Middle frontal gyrus (tissue), 1 donor: Measurements from ENCODE around the gene ANKRD66.

Source experiments
- DNase-seq: peaks from one replicate; pipeline ENCODE4 v3.0.0-alpha.2; 2015; ENCODE audit warnings: low spot score; ENCODE audit errors: extremely low spot score

Gene ANKRD66

DNA sequence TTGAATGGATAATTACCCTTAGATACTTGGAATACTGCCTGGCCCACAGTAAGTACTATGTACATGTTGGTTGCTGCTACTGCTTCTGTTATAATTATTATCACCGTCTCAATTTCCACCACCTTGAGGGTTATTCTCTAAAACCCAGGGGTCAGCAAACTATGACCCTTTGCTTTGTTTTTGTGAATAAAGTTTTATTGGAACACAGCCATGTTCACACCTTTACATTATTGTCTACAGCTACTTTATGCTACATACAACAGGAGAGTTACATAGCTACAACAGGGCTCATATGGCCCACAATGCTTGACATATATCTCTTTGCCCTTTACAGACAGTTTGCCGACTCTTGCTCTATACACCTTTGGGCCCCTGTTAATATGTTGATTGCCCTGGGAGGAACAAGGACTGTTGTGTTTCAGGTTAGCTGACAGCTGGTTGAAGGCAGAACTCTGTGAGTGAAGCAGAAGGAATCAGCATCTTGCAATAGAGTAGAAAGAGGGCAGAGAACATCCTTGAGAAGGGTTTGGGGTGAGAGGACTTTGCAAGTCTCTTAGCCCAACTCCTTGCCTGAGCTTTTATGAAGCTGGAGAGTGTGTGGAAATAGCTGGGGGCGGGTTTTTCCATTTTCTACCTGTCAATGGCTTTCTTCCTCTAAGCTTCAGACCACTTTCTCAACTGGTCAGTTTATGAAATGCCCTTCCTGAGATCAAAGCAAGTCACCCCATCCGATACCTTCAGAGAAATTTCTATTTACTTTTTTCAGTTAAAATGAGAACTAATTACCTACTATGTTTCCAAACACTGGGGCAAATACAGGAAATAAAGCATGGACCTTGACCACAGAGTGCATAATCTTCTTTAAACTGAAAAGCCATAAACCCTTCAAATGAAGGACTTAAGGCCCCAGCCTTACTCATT is 43.0 kb downstream of the ANKRD66 start:
- no peak for DNase-seq

DNA sequence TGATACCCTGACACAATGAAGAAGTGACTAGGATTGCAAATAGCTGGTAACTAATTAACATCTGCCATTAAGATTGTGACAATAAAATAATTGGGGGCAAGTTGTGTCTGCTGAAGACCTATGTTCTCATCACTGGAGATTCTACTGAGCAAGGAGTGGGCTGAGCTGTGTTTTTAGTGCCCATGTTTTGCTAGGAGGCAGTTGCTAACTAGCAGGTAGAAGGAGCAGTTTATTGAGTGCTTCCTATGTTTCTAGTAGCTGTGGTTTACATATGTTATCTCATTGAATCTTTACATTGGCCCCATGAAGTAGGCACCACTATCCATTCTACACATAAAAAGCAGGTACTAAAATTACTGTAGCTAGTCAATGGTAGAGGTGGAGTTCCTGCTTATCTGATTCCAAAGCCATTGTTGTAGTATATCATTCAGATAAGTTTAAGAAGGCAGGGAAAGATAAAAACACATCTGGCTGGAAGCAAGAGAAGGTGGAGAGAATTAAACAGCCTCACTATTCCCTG is 43.7 kb downstream of the ANKRD66 start:
- DNase-seq = no peak

DNA sequence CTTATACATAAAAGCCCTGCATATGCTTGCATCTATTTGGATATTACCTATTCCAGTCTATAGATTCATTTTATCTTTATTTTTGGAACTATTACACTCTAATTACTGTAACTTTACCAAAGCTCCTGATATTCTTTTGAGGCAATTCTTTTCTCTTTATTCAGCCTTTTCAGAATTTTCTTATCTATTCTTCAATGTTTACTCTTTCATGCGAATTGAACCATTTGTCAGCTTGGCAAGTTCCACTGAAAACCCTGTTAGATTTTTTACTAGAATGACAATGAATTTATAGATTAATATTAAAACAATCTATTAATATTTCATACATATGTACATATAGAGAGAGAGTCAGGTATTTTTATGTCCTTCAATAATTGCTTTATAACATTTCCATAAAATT is 45.9 kb downstream of the ANKRD66 start:
- DNase-seq = no peak

DNA sequence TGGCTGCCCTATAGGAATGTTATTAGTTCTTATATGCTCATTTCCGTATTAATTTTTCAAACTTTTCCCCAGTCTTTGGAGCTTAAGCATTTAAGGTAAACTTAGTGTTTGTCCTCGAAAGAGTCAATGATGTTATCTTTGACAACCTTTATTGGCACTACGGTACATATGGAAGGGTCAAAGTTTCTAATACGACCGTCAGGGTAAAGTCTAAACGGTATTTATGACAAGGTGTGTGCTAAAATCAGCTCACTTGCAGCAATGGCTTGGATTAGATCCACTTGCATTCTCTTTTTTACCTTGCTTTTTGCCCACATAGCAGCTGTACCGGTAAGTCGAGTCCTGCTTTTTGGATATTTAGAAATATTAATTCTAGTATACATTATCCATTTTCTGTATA is 46.4 kb downstream of the ANKRD66 start, which contains the start of gene MEP1A:
Gene MEP1A (plus strand): TSS at position 252 of the 400 bp plus-strand sequence. CDS start 10 bp downstream, at position 262.
- no peak for DNase-seq

DNA sequence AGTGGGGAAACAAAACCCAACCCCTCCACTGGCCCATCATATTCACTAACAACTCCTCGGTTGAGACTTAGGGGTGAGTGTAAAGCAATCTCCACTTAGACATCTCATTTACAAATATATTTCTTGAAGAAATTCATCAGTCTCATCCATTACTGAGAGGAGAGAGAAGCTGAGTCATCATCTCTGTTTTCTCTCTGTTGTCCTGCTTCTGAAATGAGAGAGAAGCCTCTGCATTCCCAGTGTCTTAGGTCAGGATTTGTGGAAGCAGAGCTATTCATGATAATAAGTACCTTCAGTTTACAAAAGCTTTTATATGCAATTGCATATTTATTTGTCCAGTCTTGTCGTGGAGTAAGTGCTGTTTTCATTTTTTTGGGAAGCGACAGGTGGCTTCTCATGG is 47.3 kb downstream of the ANKRD66 start:
- no peak for DNase-seq

DNA sequence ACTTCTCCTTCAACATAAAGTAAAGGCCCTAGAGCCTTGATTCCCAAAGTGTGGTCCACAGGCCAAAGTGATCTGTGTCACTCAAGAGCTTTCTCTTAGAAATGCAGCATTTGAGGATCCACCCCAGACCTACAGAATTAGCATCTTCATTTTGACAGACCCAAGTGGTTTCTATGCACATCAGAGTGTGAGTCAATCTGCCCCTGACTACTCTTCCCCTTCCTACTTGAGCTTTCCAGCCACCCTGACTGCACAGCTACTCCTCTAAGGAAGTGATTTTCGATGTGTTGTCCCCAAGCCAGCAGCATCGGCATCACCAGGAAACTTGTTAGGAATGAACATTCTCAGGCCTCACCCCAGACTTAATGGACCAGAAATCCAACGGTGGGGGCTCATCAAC is 49.1 kb downstream of the ANKRD66 start:
- no peak for DNase-seq

DNA sequence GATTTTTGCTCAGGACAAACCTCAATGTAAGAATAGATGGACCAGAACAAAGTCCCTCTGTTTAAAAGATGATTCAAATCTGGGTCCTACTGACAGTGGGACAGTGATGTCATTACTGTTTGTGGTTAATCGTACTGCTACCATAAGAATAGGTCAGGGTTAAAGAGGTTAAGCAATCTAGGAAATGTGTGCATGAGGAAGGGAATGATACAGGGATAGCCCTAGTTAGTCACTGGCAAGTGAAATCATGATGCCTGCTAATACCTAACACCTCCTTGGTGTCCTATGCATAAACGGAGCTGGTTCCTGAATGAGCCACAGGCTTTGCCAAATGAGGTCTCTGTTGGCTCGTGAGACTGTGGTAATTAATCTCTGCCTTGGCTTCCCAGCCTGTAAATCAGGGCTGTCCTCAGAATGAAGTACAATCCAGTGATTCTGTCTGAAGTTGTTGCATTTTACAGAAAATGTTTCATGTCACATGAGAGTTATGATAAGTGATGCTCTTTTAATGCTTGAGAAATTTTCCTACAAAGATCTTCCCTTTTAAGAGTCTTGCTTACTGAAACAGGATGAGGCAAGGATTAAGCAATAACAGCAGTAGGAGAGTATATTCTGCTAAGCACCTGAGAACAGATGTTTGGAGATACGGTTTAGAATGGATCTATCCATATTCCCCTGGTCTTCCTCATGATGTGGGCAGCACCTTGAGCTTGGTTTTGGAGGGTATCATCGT is 50.3 kb downstream of the ANKRD66 start:
- no peak for DNase-seq

DNA sequence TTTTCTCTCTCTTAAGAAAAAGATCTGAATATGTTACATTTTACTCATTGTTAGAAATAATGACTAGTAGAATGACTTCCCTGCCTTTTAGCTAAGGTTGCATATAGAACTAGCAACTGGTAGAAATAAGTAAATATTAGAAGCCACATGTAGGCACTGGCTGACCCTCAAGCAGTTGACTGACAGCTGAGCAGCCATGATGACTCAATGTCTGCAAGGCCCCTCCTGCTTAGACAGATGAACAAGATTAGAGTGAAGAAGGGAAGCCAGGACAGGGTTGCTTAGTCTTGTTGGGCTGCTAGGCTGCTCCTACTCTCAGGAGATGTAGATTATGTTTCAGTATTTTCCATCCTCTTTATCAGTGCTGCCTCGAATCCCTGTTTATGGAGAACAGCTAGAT is 52.9 kb downstream of the ANKRD66 start:
- DNase-seq = no peak

DNA sequence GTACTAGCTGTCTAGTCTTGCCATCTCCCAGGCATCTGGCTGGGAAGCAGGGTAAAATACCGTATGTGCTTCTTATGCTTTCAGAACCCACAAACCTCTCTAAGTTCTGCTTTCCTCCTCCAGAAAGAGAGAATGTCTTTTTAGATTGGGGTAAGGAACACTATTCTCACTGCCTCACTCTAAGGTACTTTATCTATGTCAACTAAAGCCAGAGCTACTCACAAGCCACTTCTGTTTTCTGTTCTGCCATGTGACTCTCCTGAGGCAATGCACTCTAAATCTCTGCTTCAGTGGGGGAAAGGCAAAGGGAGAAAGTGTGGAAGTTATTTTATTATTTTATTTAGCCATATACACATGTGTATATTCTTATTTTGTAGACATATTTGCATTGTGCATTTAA is 62.1 kb downstream of the ANKRD66 start:
- DNase-seq = no peak
